ENCODE measurements around the gene PRAC2. TPM values are rescaled to one million over a fixed set of nuclear protein-coding genes. Genes with fewer than 3 reads are reported as not detected.

PRAC2 gene
- total RNA-seq, 1 experiment from 2014 or later, result not detected

DNA sequence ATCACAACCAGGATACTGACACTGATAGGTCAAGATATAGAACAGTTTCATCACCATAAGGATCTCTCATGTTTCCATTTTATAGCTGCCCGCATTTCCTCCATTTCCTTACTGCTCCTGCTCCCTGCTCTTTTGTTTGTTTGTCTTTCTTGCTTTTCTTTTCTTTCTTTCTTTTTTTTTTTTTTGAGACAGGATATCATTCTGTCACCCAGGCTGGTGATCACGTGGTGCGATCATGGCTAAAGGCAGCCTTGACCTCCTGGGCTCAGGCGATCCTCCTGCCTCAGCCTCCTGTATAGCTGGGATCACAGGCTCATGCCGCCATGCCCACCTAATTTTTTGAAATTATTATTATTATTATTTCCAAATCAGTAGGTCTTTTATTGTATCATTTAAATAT, 32.3 kb upstream of the PRAC2 start:
- CTCF ChIA-PET, result interaction anchor here (1.3 kb wide), 1 partner anchor 12 kb away, joined by 5 read pairs; no protein-coding TSS in a partner anchor
- intact Hi-C loops (cut with micrococcal nuclease), result no loop called here
- BruUV-seq (replicated peaks), result no TSS peak
- H3K27ac ChIP-seq (ENCODE audit: low read depth, low read length), result no peak overlapping the region
- H3K27me3 ChIP-seq (ENCODE audit: insufficient read depth, low read length), result no peaks in the 10 kb centered on the region
- RAD21 ChIA-PET (ENCODE audit: low non-redundant PET in 1 of 2, low total read pairs in 2 of 2, uncharacterized antibody in 2 of 2, unreplicated experiment in 2 of 2), result no interaction called here
- H3K9me2 ChIP-seq (ENCODE audit: insufficient read depth), result no peaks in the 10 kb centered on the region
- POLR2A ChIA-PET, result no interaction called here
- H4K20me1 ChIP-seq (ENCODE audit: insufficient read depth), result no peaks in the 10 kb centered on the region
- H3K4me2 ChIP-seq (ENCODE audit: low read length), result no peak overlapping the region
- H3K4me3 ChIP-seq (replicated peaks in 1 of 2; ENCODE audit: low read depth in 1 of 2, low read length in 2 of 2), result no peak overlapping the region
- DNase-seq (ENCODE audit: low read depth, low spot score), result no peak
- H3K9me3 ChIP-seq (ENCODE audit: control insufficient read depth in 1 of 2, insufficient read depth in 1 of 2, low read depth in 1 of 2, low read length in 2 of 2), result no peaks in the 10 kb centered on the region
- H2AFZ ChIP-seq (ENCODE audit: low read depth, low read length, poor library complexity, severe bottlenecking), result no peak overlapping the region
- H3K4me1 ChIP-seq (ENCODE audit: control insufficient read depth in 1 of 2, insufficient read depth in 2 of 2, low read length in 2 of 2), result no peaks in the 10 kb centered on the region
- H3K79me2 ChIP-seq (ENCODE audit: insufficient read depth, low read length), result no peaks in the 10 kb centered on the region
- ATAC-seq, result no peak
- TF ChIP-seq YY1 (IDR thresholded peaks at IDR 0.05; ENCODE audit: extremely low read depth, insufficient replicate concordance, low read depth, low read length) (no peak), ELF1 (IDR thresholded peaks at IDR 0.05; ENCODE audit: borderline replicate concordance, low read depth) (no peak), EGR1 (IDR thresholded peaks at IDR 0.05; ENCODE audit: low read depth) (no peak), JUND (IDR thresholded peaks at IDR 0.05) (no peak), RAD21 (IDR thresholded peaks at IDR 0.05; ENCODE audit: low read depth) (no peak), CEBPB (IDR thresholded peaks at IDR 0.05; ENCODE audit: low read depth) (no peak), POLR2AphosphoS5 (IDR thresholded peaks at IDR 0.05; ENCODE audit: low read depth, low read length) (no peak), FOSL1 (IDR thresholded peaks at IDR 0.05; ENCODE audit: low read depth) (no peak), EZH2 (IDR thresholded peaks at IDR 0.05) (no peak), SP1 (IDR thresholded peaks at IDR 0.05; ENCODE audit: low read depth) (no peak), SIN3A (IDR thresholded peaks at IDR 0.05; ENCODE audit: low read depth) (no peak), SRF (IDR thresholded peaks at IDR 0.05; ENCODE audit: low read depth) (no peak), ZFX (IDR thresholded peaks at IDR 0.05) (no peak), ZNF274 (IDR thresholded peaks at IDR 0.05; ENCODE audit: low read depth, low read length) (no peak)
- TF ChIP-seq, protein P1, sequence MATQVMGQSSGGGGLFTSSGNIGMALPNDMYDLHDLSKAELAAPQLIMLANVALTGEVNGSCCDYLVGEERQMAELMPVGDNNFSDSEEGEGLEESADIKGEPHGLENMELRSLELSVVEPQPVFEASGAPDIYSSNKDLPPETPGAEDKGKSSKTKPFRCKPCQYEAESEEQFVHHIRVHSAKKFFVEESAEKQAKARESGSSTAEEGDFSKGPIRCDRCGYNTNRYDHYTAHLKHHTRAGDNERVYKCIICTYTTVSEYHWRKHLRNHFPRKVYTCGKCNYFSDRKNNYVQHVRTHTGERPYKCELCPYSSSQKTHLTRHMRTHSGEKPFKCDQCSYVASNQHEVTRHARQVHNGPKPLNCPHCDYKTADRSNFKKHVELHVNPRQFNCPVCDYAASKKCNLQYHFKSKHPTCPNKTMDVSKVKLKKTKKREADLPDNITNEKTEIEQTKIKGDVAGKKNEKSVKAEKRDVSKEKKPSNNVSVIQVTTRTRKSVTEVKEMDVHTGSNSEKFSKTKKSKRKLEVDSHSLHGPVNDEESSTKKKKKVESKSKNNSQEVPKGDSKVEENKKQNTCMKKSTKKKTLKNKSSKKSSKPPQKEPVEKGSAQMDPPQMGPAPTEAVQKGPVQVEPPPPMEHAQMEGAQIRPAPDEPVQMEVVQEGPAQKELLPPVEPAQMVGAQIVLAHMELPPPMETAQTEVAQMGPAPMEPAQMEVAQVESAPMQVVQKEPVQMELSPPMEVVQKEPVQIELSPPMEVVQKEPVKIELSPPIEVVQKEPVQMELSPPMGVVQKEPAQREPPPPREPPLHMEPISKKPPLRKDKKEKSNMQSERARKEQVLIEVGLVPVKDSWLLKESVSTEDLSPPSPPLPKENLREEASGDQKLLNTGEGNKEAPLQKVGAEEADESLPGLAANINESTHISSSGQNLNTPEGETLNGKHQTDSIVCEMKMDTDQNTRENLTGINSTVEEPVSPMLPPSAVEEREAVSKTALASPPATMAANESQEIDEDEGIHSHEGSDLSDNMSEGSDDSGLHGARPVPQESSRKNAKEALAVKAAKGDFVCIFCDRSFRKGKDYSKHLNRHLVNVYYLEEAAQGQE (IDR thresholded peaks at IDR 0.05; ENCODE audit: low read depth), result no peak
- TF ChIP-seq, protein P2, sequence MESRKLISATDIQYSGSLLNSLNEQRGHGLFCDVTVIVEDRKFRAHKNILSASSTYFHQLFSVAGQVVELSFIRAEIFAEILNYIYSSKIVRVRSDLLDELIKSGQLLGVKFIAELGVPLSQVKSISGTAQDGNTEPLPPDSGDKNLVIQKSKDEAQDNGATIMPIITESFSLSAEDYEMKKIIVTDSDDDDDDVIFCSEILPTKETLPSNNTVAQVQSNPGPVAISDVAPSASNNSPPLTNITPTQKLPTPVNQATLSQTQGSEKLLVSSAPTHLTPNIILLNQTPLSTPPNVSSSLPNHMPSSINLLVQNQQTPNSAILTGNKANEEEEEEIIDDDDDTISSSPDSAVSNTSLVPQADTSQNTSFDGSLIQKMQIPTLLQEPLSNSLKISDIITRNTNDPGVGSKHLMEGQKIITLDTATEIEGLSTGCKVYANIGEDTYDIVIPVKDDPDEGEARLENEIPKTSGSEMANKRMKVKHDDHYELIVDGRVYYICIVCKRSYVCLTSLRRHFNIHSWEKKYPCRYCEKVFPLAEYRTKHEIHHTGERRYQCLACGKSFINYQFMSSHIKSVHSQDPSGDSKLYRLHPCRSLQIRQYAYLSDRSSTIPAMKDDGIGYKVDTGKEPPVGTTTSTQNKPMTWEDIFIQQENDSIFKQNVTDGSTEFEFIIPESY (IDR thresholded peaks at IDR 0.05; ENCODE audit: extremely low read depth, insufficient replicate concordance, low read length), result no peak
- TF ChIP-seq, protein P3, sequence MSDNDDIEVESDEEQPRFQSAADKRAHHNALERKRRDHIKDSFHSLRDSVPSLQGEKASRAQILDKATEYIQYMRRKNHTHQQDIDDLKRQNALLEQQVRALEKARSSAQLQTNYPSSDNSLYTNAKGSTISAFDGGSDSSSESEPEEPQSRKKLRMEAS (IDR thresholded peaks at IDR 0.05), result no peak
- no peaks in the 10 kb centered on the region for H3K36me3 ChIP-seq (ENCODE audit: control insufficient read depth in 1 of 2, insufficient read depth in 2 of 2, low read length in 2 of 2)
- H3K9ac ChIP-seq (ENCODE audit: low read length), result no peak overlapping the region
